Left colon (tissue), 2 donors: ENCODE data around the gene FAM227A. TPM values are rescaled to one million over a fixed set of nuclear protein-coding genes. Genes with fewer than 3 reads are reported as not detected.

Experiments used
- ATAC-seq: fragments of 200-7000 bp; cut with Tn5 transposase; one replicate; pipeline ENCODE4 v1.9.1; 2020; ENCODE audit warnings: mild to moderate bottlenecking, moderate library complexity
- DNase-seq, 2 donors: peaks; one replicate each; pipeline ENCODE4 v3.0.0-alpha.2; 2020
- intact Hi-C, 2 donors: fragments of 100-400 bp; cut with DNase I in 1 of 2; cut with micrococcal nuclease in 1 of 2; formaldehyde crosslinking; loops; one replicate each; pipeline versions ENCODE4 v1.11.2 to v1.14.0; 2022; cut with DNase I, micrococcal nuclease
- total RNA-seq, 2 donors: library from RNA; stranded (reverse); fragmentation: NEBNext Ultra II Directional; extraction: Animal tissue kit (Norgen Biotek cat#: 25700); gene quantifications; one replicate each; pipeline ENCODE4 v1.2.1, GENCODE V29; 2021
- donor health status: DM: no; HTN: no; CAD: no.
- donor health status: DM: yes; HTN: yes; CAD: no.

The FAM227A gene
- total RNA-seq, 2 donors from 2014 or later: 0.50 to 0.82 TPM

DNA sequence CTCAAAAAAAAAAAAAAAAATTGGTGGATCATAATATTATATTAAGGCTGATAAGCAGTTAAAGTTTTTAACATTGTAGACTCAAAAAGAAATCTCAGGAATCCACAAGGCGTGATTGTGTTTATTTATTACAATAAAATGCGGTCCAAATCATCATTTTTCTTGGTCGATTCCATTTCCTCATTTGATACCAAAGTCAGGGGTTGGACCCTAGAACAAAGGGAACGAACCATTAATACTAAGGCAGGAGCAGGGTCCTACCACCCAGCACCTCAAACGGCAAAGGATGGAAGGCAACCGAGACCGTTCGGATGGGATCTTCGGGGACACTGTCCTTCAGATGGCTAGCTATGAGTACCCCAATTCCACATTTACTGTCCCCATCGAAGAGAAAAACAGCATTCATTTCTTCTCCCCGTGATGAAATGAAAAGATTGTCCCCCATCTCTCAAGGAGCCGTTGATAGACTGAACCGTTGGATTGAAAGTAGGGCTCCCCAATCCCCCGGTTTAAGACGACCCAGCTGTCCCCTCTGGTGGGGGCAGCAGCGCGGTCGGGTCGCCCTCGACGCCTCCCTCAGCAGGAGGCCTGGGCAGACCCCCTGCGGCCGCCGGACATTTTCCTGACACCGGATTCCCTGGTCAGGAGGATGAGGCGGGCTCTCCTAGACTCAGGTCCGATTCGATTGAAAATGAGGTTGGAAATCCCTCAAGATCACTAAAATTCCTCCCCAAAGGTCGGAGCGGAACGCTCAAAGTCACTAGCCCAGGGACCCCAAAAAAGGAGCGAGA is 86.8 kb downstream of the FAM227A start:
- DNase-seq: peak in 1 of 2 donors; percentile 15
- intact Hi-C loops: loop anchor here in 1 of 2 donors (10.0 kb wide), 1 partner anchor 515 kb away; the partner anchor contains the start of gene PICK1
- peak; percentile 7 for ATAC-seq

DNA sequence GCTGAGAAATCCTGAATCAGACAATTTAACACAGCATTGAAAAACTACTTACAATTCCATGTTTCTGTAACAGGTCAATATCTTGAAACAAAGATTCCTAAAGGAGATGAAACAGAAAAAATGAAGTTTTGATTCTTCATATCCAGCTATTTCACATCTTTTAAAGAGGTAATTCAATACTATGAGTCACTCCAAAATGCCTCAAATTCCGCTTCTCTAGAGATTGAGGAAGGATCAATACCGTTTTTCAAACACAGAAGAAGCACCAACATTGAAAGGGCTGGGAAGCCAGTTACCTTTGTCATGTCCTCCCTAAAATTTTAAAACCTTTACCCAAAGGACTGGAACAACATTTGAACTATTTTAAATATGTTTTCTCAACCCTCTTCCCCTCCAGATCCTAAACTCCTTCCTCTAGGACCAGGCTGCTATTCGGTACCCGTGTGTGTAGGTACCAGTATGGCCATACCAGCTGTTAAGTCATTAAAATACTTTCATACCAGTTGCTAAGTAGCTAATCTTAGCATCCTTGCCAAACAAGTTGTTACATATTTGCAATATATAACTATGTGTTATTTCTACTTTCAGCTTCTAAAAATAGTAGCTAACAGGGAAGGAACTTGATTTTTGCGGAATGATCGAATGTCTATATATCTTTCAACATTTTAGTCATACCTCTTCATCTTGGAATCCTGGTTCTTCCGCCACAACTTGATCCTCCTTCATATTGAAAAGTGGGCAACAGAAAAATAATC is 88.5 kb downstream of the FAM227A start:
- ATAC-seq (no peak), DNase-seq (no peak)
- intact Hi-C loops: loop anchor here in 1 of 2 donors (10.0 kb wide), 1 partner anchor 513 kb away; the partner anchor contains the start of gene PICK1

DNA sequence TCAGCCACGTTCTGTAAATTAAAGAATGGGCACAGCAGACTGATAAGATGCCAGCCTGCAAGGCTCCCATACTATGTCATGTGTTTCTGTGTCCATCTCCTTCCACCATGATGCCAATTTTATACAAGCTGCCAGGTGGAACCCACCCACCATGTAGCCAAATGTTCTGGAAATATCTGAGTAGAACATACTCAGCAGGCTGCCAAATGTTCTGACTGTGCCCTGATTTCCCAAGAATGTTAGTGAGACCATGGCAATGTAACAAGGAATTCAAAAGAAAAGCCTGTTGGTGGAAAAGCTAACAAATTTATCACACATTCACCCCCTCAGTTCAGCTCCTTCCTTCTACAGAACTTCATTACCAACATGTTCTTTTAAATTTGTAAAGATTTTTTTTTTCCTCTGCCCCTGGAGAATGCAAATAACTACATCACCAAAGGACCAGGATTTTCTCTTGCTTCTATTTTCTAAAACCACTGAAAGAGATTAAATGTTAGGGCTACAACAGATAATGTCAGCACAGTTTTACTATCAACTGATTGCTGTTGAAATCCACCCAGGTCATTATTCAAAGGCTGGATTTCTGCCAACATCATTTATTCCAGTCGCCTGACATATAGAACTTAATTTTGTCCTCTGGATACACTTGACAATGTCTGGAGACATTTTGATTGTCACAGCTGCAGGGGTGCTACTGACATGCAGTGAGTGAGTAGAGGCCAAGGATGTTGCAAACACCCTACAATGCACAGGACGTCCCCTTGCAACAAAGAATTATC is 89.3 kb downstream of the FAM227A start:
- ATAC-seq (no peak), DNase-seq (no peak)
- intact Hi-C loops: loop anchor here in 1 of 2 donors (10.0 kb wide), 1 partner anchor 512 kb away; the partner anchor contains the start of gene PICK1

DNA sequence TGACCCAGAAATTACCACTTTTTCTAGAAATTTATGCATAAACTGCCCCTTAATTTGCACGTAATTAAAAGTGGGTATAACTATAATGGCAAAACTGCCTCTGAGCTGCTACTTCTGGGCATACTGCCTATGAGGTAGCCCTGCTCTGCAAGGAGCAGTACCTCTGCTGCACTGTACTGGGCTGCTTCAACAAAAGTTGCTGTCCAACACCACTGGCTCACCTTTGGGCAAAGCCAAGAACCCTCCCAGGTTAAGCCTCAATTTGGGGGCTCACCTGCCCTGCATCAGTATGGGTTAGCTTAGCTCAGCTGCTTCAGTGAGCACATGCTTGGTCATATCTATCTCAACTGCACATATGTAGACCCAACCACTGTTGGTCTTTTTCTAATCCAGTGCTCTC is 90.8 kb downstream of the FAM227A start:
- intact Hi-C loops: loop anchor here in 1 of 2 donors (10.0 kb wide), 1 partner anchor 511 kb away; the partner anchor contains the start of gene PICK1
- DNase-seq (no peak), ATAC-seq (no peak)

DNA sequence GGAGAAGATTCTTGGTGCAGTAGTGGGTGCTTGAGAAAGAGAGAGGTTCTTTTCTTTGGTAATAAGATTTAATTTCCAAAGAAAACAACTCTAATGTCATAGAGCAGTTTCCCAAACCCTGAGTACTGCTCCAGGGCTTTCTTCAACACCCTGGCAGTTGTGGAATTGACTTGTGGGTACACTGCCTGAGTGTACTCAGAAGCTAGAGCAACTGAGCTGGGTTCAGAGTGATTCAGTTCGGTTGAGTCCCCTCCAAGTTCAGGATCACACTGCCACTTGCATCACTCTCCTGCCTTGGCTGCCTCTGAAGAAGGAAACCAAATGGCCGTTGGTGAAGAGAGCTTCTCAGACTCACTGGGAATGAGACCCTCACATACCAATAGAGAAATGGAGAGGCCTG is 91.5 kb downstream of the FAM227A start:
- ATAC-seq: no peak
- intact Hi-C loops: loop anchor here in 1 of 2 donors (10.0 kb wide), 1 partner anchor 510 kb away; the partner anchor contains the start of gene PICK1
- no peak for DNase-seq

DNA sequence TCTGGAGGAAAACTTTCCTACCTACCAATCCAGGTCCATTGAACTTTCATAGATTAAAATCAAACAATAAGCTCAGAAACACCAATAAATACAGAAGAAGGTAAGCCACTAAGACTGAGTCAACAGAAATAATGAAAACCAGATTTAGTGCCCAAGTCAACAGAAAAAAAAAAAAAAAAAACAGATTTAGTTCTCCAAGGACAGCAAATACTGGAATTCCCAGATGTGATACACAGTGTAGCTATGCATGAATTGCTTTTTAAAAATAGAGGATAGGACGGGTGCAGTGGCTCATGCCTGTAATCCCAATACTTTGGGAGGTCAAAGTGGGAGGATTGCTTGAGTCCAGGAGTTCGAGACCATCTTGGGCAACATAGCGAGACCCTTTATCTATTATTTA is 101.9 kb downstream of the FAM227A start:
- ATAC-seq (no peak), DNase-seq (no peak)
- intact Hi-C loops: no loop called here

DNA sequence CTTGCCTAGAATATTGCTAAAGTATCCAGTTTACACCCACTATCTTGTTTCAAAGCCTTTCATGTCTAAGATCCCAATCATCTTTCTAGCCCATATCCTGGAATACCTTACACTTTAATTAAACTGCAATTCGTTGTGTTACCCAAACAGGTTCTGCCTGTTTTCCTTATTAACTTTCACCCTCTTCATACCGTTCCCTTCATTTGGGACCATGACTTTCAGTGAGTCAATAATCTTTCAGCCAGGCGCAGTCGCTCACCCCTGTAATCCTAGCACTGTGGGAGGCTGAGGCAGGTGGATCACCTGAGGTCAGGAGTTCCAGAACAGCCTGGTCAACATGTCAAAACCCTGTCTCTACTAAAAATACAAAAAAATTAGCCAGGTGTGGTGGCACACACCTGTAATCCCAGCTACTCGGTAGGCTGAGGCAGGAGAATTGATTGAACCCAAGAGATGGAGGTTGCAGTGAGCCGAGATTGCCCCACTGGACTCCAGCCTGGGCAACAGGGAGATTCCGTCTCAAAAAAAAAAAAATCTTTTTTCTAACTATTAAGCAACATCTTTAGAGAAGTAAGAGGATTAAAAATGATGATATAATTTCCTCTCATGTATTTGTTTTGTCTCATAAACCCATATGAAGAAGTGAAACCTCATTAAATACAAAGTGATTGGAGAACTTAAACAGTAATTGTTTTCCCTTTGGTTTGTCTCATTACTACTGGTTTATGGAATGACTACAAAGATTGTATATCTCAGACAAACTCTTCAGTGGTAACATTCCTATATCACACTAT is 106.9 kb downstream of the FAM227A start:
- ATAC-seq: peak; percentile 23
- intact Hi-C loops: no loop called here

DNA sequence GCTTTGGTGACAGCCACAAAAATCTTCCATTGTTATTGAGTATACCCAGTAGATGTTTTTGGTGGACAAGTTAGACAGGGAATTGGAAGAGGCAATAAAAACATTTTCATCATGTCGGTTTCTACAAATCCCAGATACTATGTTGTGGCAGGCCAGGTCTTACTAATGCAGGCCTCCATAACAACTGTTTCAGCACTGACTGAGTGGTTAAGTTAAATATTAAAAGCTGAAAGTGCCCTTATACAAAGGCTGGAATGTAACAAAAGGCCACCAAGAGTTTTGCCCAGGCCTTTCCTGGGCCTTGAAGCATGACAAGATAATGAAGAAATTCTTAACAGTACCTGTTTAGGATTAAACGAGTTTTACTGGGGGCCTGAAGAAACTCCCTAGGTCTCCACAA is 115.5 kb downstream of the FAM227A start:
- ATAC-seq (no peak), DNase-seq (no peak)
- intact Hi-C loops: no loop called here

More for the DNA sequence above, 106.9 kb downstream of the FAM227A start:
- no peak for DNase-seq

DNA sequence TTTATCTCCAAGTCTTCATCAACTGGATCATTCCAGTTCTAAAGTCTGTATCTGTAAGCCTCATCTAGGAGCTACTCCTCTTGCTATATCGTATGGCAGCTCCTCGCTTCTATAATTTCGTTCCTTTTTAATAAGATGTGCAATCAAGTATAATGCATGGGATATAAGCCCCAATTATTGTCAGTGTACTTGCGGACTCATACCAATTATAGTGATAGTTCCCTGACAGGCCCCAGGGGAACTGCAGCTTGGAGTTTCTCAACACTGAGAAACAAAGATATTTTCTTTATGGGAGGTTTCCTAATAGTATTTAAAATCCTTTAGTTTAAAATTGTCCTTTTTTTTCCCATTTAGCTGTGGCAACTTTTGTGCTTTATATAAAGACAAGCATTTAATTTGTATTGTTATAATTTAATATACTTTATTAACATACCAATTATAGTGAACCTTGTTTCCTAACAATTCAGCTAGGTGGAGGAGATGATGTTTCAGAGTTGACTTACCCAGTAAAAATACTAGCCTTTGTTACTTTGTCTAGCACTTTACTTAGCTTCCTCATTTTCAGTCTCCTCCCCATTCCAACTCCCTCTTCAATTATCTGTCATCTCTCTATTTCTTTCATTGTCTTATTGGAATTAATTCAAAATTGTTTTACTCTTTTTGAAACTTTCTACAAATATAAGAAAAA is 124.8 kb downstream of the FAM227A start:
- no peak for DNase-seq
- intact Hi-C loops: no loop called here
- no peak for ATAC-seq

Other genes starting within 250 kb of the FAM227A start
- gene KCNJ4, start 201.2 kb downstream of the FAM227A start, total RNA-seq: not detected
- gene KDELR3, start 188.3 kb downstream of the FAM227A start, total RNA-seq: 10 to 100 TPM; 17.2 to 22.7 TPM
- 100 to 1,000 TPM; 300 to 349 TPM for gene DDX17, start 150.1 kb downstream of the FAM227A start, total RNA-seq
- 1 to 10 TPM in 1 of 2 donors, under 1 TPM in 1; 0.87 to 1.2 TPM for gene DMC1, start 86.2 kb downstream of the FAM227A start, total RNA-seq
- 10 to 100 TPM; 21.5 to 28.7 TPM for gene CBY1, start 246 bp upstream of the FAM227A start, total RNA-seq
- gene TOMM22, start 25.6 kb upstream of the FAM227A start, total RNA-seq: 10 to 100 TPM; 85.0 to 98.7 TPM
- 100 to 1,000 TPM in 1 of 2 donors, 10 to 100 TPM in 1; 93.1 to 144 TPM for gene JOSD1, start 44.6 kb upstream of the FAM227A start, total RNA-seq
- 10 to 100 TPM; 66.6 to 72.6 TPM for gene GTPBP1, start 49.6 kb upstream of the FAM227A start, total RNA-seq
- gene SUN2, start 99.6 kb upstream of the FAM227A start, total RNA-seq: 100 to 1,000 TPM; 143 to 148 TPM
- 10 to 100 TPM; 14.4 to 16.8 TPM for gene DNAL4, start 137.8 kb upstream of the FAM227A start, total RNA-seq
- gene NPTXR, start 187.6 kb upstream of the FAM227A start, total RNA-seq: 1 to 10 TPM in 1 of 2 donors, under 1 TPM in 1; 0.46 to 2.5 TPM
- 10 to 100 TPM in 1 of 2 donors, 1 to 10 TPM in 1; 6.8 to 28.4 TPM for gene CBX6, start 215.8 kb upstream of the FAM227A start, total RNA-seq